Non-pigmented ciliary epithelial cell (primary cell): Measurements from ENCODE around the gene ELP2.
"Not testable (repeated sequence)": the region's sequence is repeated elsewhere in the genome, so short reads cannot be mapped to it uniquely, and the experiment has no call there.

Experiments used
- DNase-seq: peaks from one replicate; pipeline ENCODE4 v3.0.0-alpha.2; 2010; ENCODE audit warnings: low read depth

The ELP2 gene

GRCh38 chr18:36191286-36191685 is 61.6 kb downstream of the ELP2 start:
- no peak for DNase-seq

DNA sequence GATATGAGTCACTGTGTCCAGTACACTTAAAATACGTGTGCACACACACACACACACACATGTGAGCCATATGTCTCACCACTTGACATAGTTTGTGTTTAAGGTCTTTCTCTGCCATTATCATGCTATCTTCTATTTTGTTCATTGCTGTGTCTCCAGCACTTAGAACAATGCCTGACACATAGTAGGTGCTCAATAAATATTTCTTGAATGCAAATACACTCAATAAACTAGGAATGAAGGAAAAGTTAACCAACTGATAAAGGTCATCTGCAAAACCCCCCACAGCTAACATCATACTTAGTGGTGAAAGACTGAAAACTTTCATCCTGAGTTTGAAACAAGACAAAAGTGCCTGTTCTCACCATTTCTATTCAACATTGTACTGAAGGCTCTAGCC is 62.0 kb downstream of the ELP2 start:
- no peak for DNase-seq

DNA sequence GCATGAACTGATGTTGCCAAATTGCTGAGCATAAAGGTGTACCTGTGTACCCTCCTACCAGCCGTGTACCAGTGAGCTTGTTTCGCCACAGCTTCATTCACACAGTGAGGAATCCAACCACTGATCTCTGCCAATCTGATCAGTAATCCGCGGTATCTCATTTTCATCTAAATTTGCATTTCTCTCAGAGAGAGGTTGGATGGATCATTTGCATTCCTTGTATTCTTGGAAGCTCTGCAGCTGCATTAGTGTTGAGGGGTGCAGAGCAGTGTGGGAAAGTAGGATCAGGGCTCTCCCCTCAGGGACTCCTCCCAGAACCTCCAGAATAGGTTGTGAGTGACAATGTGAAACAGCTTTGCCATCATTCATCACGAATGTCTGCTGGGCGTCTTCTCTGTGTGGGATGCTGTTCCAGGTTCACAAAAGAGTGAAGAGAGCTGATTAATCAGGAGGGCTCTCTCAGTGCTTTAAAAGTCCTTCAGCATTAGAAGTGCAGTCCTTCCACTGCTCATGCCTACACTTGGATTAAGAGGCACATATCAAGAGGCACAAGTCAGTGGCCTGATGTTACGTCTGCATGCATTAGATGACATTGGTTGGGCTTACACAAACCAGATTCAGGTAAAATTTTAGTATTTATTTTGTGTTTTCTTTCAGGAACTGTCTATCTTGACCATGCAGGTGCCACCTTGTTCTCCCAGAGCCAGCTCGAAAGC is 65.1 kb downstream of the ELP2 start:
- no peak for DNase-seq

DNA sequence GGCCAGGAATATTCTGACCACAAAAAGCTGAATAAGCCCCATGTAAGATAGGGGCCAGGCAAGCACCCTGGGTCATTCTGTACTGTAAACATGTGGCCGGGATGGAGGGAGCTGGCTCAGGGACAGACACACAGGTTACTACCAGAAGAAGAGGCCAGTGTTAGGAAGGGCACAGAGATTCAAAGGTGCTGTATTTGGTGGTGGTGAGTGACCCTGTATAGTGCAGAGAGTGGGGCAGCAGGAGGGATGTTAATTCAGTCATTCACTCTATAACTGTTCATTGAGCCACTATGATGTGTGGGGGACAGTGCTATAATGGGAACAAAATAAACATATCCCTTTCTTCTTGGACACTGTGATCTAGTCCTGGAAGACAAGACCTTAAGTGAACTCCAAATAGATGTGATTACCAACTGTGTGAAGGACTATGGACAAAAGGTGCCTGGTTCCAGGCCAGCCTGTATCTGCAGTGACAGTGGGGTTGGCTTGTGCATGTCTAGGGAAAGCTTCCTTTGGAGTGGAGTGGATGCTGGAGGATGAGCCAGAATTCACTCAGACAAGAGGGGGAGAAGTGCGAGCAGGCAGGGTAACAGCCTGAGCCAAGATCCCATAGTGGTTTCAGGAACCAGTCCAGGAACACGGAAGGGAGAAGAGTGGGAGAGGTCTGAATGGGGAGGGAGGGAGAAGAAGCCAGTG is 65.9 kb downstream of the ELP2 start:
- no peak for DNase-seq

- DNase-seq, result no peak
Measured at GRCh38 chr18:36196238-36196995, 66.7 kb downstream of the ELP2 start.

DNA sequence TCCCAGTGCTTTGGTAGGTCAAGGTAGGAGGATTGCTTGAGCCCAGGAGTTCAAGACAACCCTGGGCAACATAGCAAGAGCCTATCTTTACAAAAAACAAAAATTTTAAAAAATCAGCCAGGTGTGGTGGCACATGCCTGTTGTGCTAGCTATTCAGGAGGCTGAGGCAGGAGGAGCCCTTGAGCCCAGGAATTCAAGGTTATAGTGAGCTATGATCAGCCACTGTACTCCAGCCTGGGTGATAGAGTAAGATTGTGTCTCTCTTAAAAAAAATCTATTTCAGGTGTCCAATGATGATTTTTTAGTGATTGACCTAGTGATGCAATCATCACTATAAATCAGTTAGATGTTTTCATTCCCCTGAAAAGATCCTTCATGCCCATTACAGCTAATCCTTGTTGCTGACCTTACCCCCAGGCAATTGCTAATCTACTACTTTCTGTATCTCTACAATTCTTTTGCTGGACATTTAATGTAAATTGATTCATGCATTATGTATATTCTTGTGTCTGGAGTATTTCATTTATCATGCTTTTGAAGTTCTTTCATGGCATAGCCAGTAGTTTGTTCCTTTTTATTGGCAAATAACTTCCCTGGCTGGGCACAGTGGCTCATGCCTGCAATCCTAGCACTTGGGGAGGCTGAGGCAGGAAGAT is 67.9 kb downstream of the ELP2 start:
- DNase-seq, result no peak

- no peak for DNase-seq
Measured at GRCh38 chr18:36199691-36200295, 70.1 kb downstream of the ELP2 start.

DNA sequence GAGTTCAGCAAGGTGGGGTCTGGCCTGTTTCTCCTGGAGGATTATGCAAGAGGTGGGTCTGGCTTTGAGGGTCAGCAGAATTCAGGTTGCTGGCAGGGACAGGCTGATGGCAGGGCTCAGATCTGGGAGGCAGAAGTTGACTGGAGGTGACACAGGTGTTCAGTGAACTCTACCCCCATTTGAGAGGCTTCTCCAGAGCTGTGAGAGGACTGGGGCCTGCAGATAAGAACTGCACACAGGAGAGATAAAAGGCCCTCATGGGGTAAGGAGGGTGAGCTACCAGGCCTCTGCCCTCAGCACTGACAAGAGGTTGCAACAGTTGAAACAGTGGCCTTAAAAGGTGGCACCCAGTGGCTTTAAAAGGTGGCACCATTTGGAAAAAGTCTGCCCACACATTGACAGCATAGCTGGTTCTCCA is 70.7 kb downstream of the ELP2 start:
- DNase-seq, result no peak

GRCh38 chr18:36201765-36202164 is 72.1 kb downstream of the ELP2 start:
- no peak for DNase-seq

- DNase-seq, result no peak
Measured at GRCh38 chr18:36203360-36203895, 73.7 kb downstream of the ELP2 start.

GRCh38 chr18:36205166-36205565 is 75.5 kb downstream of the ELP2 start:
- DNase-seq, result no peak

GRCh38 chr18:36207303-36207702 is 77.6 kb downstream of the ELP2 start:
- DNase-seq, result no peak

GRCh38 chr18:36207969-36208368 is 78.3 kb downstream of the ELP2 start:
- not testable (repeated sequence) for DNase-seq

- DNase-seq, result no peak
Measured at GRCh38 chr18:36211612-36212065, 81.9 kb downstream of the ELP2 start.

GRCh38 chr18:36212301-36213171 is 82.8 kb downstream of the ELP2 start:
- no peak for DNase-seq

GRCh38 chr18:36214811-36215210 is 85.1 kb downstream of the ELP2 start:
- no peak for DNase-seq

- DNase-seq, result no peak
Measured at GRCh38 chr18:36215577-36215976, 85.9 kb downstream of the ELP2 start.

GRCh38 chr18:36217348-36217747 is 87.6 kb downstream of the ELP2 start:
- DNase-seq, result no peak

DNA sequence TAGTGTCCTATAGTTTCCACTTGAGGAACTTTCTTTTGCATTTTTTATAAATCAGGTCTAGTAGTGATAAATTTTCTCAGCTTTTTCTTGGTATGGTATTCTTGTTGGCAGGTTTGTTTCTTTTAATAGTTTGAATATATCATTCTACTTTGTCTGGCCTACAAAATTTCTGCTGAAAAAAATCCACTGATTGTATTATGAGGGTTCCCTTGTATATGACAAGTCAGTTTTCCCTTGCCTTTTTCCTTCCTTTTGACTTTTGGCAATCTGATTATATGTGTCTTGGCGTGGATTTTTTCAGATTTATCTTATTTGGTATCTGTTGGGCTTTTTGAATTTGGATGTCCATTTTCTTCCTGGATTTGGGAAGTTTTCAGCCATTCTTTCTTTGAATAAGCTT is 99.5 kb downstream of the ELP2 start:
- no peak for DNase-seq
